ENCODE results near the gene DNASE2.

DNASE2 gene

DNA sequence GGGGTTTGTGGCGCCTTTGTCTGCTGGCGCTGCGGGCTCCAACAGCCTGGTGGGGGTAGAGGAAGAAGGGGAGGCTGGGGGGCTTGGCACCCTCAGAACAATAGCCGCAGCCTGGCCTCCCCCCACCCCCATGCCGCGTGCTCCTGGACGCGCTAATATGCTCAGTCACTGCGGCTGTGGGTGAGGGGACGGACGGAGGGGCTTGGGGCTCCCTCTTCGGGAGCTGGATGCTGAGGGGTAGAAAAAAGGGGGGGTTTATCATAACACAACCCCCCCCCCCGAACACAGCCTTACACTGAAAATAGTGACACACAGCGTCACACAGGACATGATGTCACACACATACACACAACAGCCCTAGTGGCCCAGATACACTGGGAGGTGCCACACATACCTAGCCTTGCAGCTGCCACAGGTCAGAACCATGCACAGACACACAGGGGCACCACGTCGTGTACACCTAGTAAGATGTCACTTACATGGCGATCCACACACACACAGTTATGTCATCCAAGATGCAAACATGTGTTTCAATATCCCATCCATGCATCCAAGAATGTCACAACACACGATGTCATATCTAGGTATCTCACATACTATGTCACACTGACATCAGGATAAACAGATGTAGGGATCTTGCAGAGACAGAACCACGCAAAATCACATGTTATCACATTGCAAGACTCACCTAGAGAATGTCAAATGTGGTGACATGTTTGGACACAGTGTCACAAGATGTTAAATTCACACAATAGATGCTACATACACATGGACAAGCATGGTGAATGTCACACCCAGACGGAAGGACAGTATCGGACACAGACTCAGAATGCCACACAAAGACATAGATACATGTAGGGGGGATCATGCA lies 42.1 kb downstream of the DNASE2 start:
- DNase-seq = peak; percentile 48 to 53
- no peak for TF ChIP-seq GATA1 (IDR thresholded peaks at IDR 0.05; ENCODE audit: low read depth, low read length)
- no peak for TF ChIP-seq POLR2A (IDR thresholded peaks at IDR 0.05; ENCODE audit: low read length)

DNA sequence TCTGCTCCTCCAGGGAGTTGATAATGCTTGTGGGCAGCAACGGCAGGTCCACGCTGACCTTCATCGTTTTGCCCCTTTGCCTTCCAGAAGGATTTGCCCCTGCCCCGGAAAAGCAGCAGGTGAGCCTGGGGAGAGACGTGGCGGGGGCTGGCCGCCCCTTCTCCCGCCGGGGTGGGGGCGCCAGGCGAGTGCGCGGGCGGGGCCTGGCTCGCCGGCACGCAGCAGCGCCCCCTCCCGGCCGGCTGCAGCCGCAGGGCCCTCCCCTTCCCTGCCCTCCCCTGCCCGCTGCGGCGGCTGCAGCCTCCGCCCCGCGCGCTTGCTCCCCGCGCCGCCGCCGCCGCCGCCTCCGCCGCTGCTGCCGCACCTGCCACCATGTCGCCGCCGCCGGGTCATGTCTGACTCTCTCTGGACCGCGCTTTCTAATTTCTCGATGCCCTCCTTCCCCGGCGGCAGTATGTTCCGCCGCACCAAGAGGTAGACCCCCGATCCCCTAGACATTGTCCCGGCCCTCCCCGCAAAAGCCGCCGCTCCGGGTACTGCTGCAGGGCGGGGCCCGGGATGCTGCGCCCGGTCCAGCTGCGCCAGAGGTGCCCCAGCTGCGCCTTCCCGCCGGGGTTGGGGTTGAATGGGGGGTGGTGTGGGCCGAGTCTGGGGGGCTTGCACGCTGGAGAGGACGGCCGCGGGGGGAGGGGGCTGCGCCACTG lies 42.9 kb downstream of the DNASE2 start, which contains the start of gene MAST1:
TSS of gene MAST1 (plus strand) at position 334 of the 704 bp plus-strand sequence. CDS start at position 392, 58 bp downstream.
- DNase-seq = peak; percentile 83 to 91
- TF ChIP-seq GATA1 (IDR thresholded peaks at IDR 0.05; ENCODE audit: low read depth, low read length) (no peak), POLR2A (IDR thresholded peaks at IDR 0.05; ENCODE audit: low read length) (no peak)

DNA sequence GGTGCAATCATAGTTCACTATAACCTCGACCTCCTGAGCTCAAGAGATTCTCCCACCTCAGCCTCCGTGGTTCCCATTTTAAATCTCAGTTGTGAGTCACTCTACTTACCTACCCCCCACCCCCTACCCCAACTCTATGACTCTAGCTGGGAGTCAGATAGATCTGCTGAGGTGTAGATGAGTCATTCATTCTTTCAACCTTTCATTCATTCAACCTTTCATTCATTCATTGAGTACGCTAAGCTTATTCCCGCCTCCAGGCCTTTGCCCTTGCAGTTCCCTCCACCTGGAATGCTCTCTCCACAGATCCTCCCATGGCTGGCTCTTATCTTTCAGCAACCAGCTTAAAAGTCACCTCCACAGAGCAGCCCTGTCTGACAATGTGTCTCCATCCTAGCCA lies 44.0 kb downstream of the DNASE2 start:
- TF ChIP-seq POLR2A (IDR thresholded peaks at IDR 0.05; ENCODE audit: low read length) (no peak), GATA1 (IDR thresholded peaks at IDR 0.05; ENCODE audit: low read depth, low read length) (no peak)
- no peak for DNase-seq

DNA sequence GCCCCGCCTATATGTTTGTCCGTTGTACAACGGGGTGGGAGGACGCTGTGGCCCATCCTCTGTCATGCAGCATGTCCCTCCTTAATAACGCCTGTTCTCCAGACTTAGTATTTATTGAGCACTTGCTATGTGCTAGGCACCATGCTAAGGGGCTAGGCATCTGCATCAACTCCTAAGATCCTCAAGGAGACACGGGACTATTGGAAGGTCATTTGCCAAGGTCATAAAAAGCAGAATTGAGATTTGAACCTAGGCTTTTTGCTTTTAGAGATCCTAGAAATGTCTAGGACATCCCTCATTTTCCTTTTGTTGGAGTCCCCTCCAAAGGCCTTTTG lies 44.8 kb downstream of the DNASE2 start:
- TF ChIP-seq POLR2A (IDR thresholded peaks at IDR 0.05; ENCODE audit: low read length) = no peak
- no peak for TF ChIP-seq GATA1 (IDR thresholded peaks at IDR 0.05; ENCODE audit: low read depth, low read length)
- DNase-seq = no peak

DNA sequence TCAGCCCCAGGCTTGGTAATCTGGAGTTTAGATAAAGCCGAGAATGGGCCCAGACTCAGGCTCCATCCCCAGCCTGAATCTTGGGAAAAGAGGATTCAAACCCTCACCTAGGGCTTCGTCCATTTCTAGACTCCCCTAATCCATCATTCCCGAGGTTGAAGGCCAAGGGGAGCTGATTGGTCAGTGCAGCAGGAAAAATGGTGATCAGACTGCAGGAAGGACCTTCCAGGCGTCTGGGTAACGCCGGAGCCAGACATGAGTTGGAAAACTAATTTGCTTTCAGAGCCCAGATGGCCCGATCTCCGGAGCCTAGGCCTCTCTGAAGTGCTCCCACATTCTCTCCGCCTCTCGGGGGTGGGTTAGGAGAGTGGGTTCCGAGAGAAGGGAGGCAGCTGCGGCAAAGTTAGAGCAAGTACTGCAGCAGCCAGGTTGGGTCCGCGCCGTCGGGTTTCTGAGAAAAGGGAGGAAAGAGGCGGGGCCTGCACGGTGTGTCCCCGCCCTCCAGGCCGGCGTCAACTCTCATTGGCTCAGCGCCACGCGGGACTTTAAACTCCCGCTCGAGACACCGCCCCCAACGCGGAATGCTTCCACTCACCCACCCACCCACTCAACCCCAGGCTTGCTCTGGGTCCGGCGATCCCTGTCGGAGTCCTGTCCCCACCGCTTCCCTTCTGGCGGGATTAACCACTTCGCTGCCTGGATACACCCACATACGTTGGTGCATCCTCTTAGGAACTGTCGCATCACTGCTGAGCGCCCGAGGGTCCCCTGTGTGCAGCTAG lies 46.1 kb downstream of the DNASE2 start:
- TF ChIP-seq POLR2A (IDR thresholded peaks at IDR 0.05; ENCODE audit: low read length) = no peak
- TF ChIP-seq GATA1 (IDR thresholded peaks at IDR 0.05; ENCODE audit: low read depth, low read length) = no peak
- peak; percentile 74 to 75 for DNase-seq

DNA sequence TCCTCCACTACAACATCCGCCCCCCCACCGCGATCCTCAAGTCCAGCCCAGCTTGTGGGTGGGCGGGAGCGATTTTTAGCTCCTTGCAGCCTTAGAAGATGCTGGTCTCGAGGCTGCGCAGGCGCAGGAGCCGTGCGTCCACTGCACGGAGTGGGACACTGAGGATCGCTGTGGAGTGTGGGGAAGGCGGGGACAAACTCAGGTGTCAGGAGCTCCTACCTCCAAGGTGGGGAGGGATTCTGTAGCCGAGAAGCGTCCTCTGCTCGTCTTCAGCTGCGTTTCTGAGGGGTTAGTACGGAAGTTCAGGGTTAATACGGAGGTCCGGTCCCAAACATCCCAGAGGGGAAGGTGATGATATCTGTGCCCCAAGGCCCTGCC lies 46.7 kb downstream of the DNASE2 start, which contains the start of gene RTBDN:
TSS of gene RTBDN (minus strand) at position 14 of the 378 bp plus-strand sequence. CDS start 4,600 bp downstream, outside the sequence.
- DNase-seq = peak; percentile 29 to 44
- TF ChIP-seq POLR2A (IDR thresholded peaks at IDR 0.05; ENCODE audit: low read length) = no peak
- TF ChIP-seq GATA1 (IDR thresholded peaks at IDR 0.05; ENCODE audit: low read depth, low read length) = no peak

DNA sequence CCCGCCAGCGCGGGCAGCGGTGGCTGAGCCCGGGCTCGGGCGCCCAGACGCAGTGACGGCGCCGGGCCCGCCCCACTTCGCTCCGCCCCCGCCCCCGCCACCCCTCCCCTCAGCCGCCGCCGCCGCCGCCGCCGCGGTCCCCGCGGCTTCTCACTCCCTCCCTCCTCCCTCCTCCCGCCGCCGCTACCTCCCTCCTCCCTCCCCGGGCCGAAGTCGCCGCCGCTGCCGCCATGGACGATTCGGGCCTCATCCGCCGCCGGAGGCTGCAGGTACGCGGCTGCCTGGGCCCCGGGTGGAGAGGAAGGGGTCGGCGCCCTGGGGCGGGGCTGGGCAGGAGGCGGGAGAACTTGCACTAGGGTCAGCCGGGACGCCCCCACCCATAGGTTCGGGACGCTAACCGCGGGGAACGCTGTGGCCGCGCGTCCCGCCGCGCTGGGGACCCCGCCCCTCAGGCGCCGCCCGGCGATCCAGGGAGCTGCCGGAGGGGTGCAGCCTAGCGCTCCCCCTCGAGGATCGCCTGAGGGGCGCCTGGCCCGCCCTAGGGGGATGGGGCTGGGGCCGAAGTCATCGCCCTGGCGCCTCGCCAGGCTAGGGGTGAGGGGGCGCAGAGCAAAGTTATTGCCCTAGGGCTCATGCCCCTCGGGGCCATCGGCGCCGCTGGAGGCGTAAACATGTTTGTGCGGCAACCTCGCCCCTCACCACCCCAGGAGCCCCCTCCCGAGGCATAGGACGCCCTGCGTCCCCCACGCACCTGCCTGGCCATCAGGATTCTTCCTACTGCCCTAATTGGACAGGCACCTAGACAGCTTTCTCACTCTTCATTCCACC lies 47.3 kb downstream of the DNASE2 start:
- TF ChIP-seq POLR2A (IDR thresholded peaks at IDR 0.05; ENCODE audit: low read length) (no peak), GATA1 (IDR thresholded peaks at IDR 0.05; ENCODE audit: low read depth, low read length) (no peak)
- peak; percentile 72 to 84 for DNase-seq

DNA sequence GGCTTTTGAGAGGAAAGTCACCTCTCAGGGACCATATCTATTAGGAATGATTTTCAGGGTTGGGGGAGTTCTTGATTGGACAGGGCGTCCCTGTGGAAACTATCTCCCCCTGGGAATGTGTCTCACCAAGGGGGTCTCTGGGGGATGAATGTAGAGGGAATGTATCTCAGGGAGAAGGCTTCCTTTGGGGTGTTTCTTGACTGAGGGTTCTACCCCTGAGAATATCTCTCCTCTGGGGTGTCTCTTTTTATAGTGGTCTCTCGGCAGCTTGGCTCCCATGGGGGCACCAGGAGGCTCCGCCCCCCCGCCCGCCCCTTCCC lies 47.9 kb downstream of the DNASE2 start:
- no peak for TF ChIP-seq POLR2A (IDR thresholded peaks at IDR 0.05; ENCODE audit: low read length)
- TF ChIP-seq GATA1 (IDR thresholded peaks at IDR 0.05; ENCODE audit: low read depth, low read length) = no peak
- DNase-seq = no peak

DNA sequence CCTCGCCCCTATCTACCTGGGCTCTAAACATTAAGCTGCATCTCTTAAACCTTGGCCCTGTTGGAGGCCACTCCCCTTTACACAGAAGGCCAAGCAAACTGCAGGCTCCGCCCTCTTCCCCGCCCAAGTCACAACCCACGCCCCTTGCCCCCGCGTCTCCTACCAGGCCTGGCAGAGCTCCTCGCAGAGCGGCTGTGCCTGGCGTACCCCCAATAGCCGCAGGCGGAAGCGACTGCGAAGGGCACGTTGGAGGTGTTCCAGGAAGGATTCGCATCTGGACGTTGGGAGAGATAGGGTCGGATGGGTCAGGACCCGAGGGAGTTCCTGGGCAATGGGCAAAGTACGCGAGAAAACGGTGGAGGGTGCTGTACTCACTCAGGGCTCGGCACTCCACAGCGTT lies 52.8 kb downstream of the DNASE2 start:
- TF ChIP-seq GATA1 (IDR thresholded peaks at IDR 0.05; ENCODE audit: low read depth, low read length) (no peak), POLR2A (IDR thresholded peaks at IDR 0.05; ENCODE audit: low read length) (no peak)
- DNase-seq = peak; percentile 58 to 67

DNA sequence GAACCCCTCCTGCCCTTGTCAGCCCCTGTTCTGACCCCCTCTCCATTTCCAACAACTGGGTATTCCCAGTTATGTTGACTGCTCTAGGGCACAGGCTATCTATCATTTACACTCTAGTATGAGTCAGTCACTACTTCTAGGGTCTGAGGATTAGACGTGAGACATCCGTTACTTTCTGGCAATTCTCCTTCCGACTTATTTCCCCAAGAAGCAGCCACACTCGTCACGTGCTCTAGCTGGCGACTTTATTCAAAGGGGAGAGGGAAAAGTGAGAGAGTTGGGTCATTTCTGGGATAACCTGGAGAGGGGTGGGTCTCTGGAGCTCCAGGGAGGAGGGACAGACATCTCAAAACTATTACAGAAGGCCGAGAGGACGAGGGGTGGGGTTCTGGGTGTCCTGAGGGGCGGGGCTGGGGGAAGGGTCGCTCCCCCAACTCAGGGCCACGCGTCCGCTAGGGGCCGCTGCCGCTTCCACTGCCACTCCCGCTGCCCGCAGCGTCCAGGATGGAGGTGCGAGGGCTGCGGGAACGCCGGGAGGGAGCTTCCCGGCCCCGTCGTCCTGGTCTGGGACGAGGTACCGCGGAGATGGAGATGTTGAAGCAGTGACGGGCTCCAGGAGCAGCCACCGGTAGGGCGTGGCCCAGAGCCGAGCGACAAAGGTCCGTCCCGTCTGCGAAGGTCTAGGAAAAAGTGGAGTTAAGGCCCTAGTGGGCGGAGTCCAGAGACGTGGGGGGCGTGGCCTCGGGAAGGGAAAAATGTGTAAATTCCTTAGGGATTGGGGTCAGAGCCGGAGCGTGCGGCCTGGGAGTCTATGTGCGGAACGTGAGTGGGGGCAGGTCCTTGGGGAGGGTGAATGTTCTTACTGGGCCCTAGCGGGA lies 55.8 kb downstream of the DNASE2 start:
- TF ChIP-seq GATA1 (IDR thresholded peaks at IDR 0.05; ENCODE audit: low read depth, low read length) (no peak), POLR2A (IDR thresholded peaks at IDR 0.05; ENCODE audit: low read length) (no peak)
- peak; percentile 44 to 55 for DNase-seq
